ENCODE results near the gene GSTO2.

The GSTO2 gene

GRCh38 chr10:104333032-104333727 lies 64.2 kb downstream of the GSTO2 start:
- Mint-ChIP-seq H3K9me3 (no peaks in the 10 kb centered on the region), H3K36me3 (peaks cover 37% of the 10 kb centered on the region), H3K4me3 (peak overlapping the region; percentile 24), H3K4me1 (peaks cover 80% of the 10 kb centered on the region), H3K27me3 (no peaks in the 10 kb centered on the region), H3K27ac (peak overlapping the region; percentile 62)
- DNase-seq = peak; percentile 75
- CTCF ChIA-PET = interaction anchor here (2.1 to 7.3 kb wide), 2 partner anchors 26 to 41 kb away, joined by 9 to 52 read pairs; no protein-coding TSS in a partner anchor

- CTCF ChIA-PET = interaction anchor here (1.5 to 7.3 kb wide), 4 partner anchors 9 to 42 kb away, joined by 3 to 52 read pairs (median 24); no protein-coding TSS in a partner anchor
- Mint-ChIP-seq H3K36me3 (peaks cover 36% of the 10 kb centered on the region), H3K9me3 (no peaks in the 10 kb centered on the region), H3K27me3 (peaks cover 4% of the 10 kb centered on the region), H3K4me1 (peaks cover 76% of the 10 kb centered on the region), H3K4me3 (no peak overlapping the region), H3K27ac (peak overlapping the region; percentile 62)
- DNase-seq = no peak
Observed at GRCh38 chr10:104333728-104334373, 64.9 kb downstream of the GSTO2 start.

GRCh38 chr10:104334561-104334960 lies 65.6 kb downstream of the GSTO2 start:
- no peak for DNase-seq
- Mint-ChIP-seq H3K27ac (peak overlapping the region; percentile 14), H3K4me3 (no peak overlapping the region), H3K4me1 (peaks cover 76% of the 10 kb centered on the region), H3K27me3 (peaks cover 6% of the 10 kb centered on the region), H3K9me3 (no peaks in the 10 kb centered on the region), H3K36me3 (peaks cover 36% of the 10 kb centered on the region)
- CTCF ChIA-PET = interaction anchor here (0.9 to 7.3 kb wide), 6 partner anchors 9 to 42 kb away, joined by 3 to 52 read pairs (median 7); partner anchors contain the start of gene CFAP58

- peaks cover 76% of the 10 kb centered on the region for H3K4me1 Mint-ChIP-seq
- H3K36me3 Mint-ChIP-seq = peaks cover 36% of the 10 kb centered on the region
- no peaks in the 10 kb centered on the region for H3K9me3 Mint-ChIP-seq
- H3K27me3 Mint-ChIP-seq = peaks cover 12% of the 10 kb centered on the region
- peak overlapping the region; percentile 38 for H3K27ac Mint-ChIP-seq
- H3K4me3 Mint-ChIP-seq = peak overlapping the region; percentile 82
- CTCF ChIA-PET = interaction anchor here (0.9 to 7.3 kb wide), 6 partner anchors 10 to 43 kb away, joined by 3 to 52 read pairs (median 7); partner anchors contain the start of gene CFAP58
- no peak for DNase-seq
Observed at GRCh38 chr10:104334965-104335650, 66.1 kb downstream of the GSTO2 start.

GRCh38 chr10:104336821-104337467 lies 68.0 kb downstream of the GSTO2 start:
- CTCF ChIA-PET = interaction anchor here (0.7 to 7.3 kb wide), 9 partner anchors 8 to 62 kb away, joined by 3 to 52 read pairs (median 5); partner anchors contain the start of gene CFAP58
- peak overlapping the region; percentile 82 for H3K4me3 Mint-ChIP-seq
- H3K4me1 Mint-ChIP-seq = peaks cover 61% of the 10 kb centered on the region
- H3K27ac Mint-ChIP-seq = peak overlapping the region; percentile 99
- H3K9me3 Mint-ChIP-seq = no peaks in the 10 kb centered on the region
- peaks cover 26% of the 10 kb centered on the region for H3K36me3 Mint-ChIP-seq
- peaks cover 15% of the 10 kb centered on the region for H3K27me3 Mint-ChIP-seq
- no peak for DNase-seq

GRCh38 chr10:104337521-104337984 lies 68.6 kb downstream of the GSTO2 start:
- peak; percentile 44 for DNase-seq
- CTCF ChIA-PET = interaction anchor here (0.8 to 7.3 kb wide), 7 partner anchors 9 to 63 kb away, joined by 4 to 52 read pairs (median 9); partner anchors contain the start of gene CFAP58
- Mint-ChIP-seq H3K36me3 (peaks cover 25% of the 10 kb centered on the region), H3K4me3 (peak overlapping the region; percentile 82), H3K4me1 (peaks cover 56% of the 10 kb centered on the region), H3K9me3 (no peaks in the 10 kb centered on the region), H3K27ac (peak overlapping the region; percentile 99), H3K27me3 (peaks cover 15% of the 10 kb centered on the region)

- H3K36me3 Mint-ChIP-seq = peaks cover 21% of the 10 kb centered on the region
- H3K9me3 Mint-ChIP-seq = no peaks in the 10 kb centered on the region
- DNase-seq = peak; percentile 80
- H3K4me1 Mint-ChIP-seq = peaks cover 50% of the 10 kb centered on the region
- peak within 1 kb of the TSS; percentile 82 for H3K4me3 Mint-ChIP-seq
- CTCF ChIA-PET = interaction anchor here (0.8 to 7.3 kb wide), 10 partner anchors 9 to 64 kb away, joined by 3 to 52 read pairs (median 6); partner anchors contain the start of gene CFAP58
- peaks cover 15% of the 10 kb centered on the region for H3K27me3 Mint-ChIP-seq
- peak within 1 kb of the TSS; percentile 99 for H3K27ac Mint-ChIP-seq
Observed at GRCh38 chr10:104337985-104338735, 69.2 kb downstream of the GSTO2 start, which contains the start of gene ITPRIP. Gene ITPRIP, minus strand, starts transcription at chr10:104338465. Its CDS starts 22,414 bp downstream, at chr10:104316051.

- DNase-seq = no peak
- peaks cover 15% of the 10 kb centered on the region for H3K27me3 Mint-ChIP-seq
- CTCF ChIA-PET = interaction anchor here (1.0 to 7.3 kb wide), 6 partner anchors 8 to 65 kb away, joined by 3 to 52 read pairs (median 14); no protein-coding TSS in a partner anchor
- peak overlapping the region; percentile 82 for H3K4me3 Mint-ChIP-seq
- H3K27ac Mint-ChIP-seq = peak overlapping the region; percentile 99
- no peaks in the 10 kb centered on the region for H3K9me3 Mint-ChIP-seq
- H3K36me3 Mint-ChIP-seq = peaks cover 17% of the 10 kb centered on the region
- H3K4me1 Mint-ChIP-seq = peaks cover 36% of the 10 kb centered on the region
Observed at GRCh38 chr10:104339469-104340110, 70.6 kb downstream of the GSTO2 start.

- Mint-ChIP-seq H3K4me1 (peaks cover 31% of the 10 kb centered on the region), H3K4me3 (peak overlapping the region; percentile 18), H3K27me3 (peaks cover 15% of the 10 kb centered on the region), H3K36me3 (peaks cover 12% of the 10 kb centered on the region), H3K9me3 (peaks cover under 1% of the 10 kb centered on the region), H3K27ac (no peak overlapping the region)
- CTCF ChIA-PET = interaction anchor here (1.0 to 7.3 kb wide), 3 partner anchors 8 to 49 kb away, joined by 3 to 52 read pairs (median 7); no protein-coding TSS in a partner anchor
- no peak for DNase-seq
Observed at GRCh38 chr10:104340111-104340526, 71.1 kb downstream of the GSTO2 start.

- CTCF ChIA-PET = interaction anchor here (1.1 to 1.6 kb wide), 5 partner anchors 10 to 55 kb away, joined by 3 to 13 read pairs (median 4); no protein-coding TSS in a partner anchor
- H3K27ac Mint-ChIP-seq = no peak overlapping the region
- H3K4me1 Mint-ChIP-seq = peaks cover 30% of the 10 kb centered on the region
- DNase-seq = no peak
- H3K4me3 Mint-ChIP-seq = no peak overlapping the region
- peaks cover 15% of the 10 kb centered on the region for H3K27me3 Mint-ChIP-seq
- H3K9me3 Mint-ChIP-seq = peaks cover 5% of the 10 kb centered on the region
- peaks cover 11% of the 10 kb centered on the region for H3K36me3 Mint-ChIP-seq
Observed at GRCh38 chr10:104340641-104341040, 71.7 kb downstream of the GSTO2 start.

GRCh38 chr10:104342941-104343411 lies 74.0 kb downstream of the GSTO2 start:
- Mint-ChIP-seq H3K27me3 (peaks cover 15% of the 10 kb centered on the region), H3K9me3 (peaks cover 8% of the 10 kb centered on the region), H3K4me1 (peaks cover 38% of the 10 kb centered on the region), H3K27ac (no peak overlapping the region), H3K4me3 (no peak overlapping the region), H3K36me3 (peaks cover 9% of the 10 kb centered on the region)
- DNase-seq = no peak
- CTCF ChIA-PET = interaction anchor here (0.5 to 1.0 kb wide), 4 partner anchors 37 to 69 kb away, joined by 3 to 4 read pairs (median 3); no protein-coding TSS in a partner anchor

- peaks cover 9% of the 10 kb centered on the region for H3K36me3 Mint-ChIP-seq
Observed at GRCh38 chr10:104344219-104344618, 75.2 kb downstream of the GSTO2 start.

More at GRCh38 chr10:104344219-104344618, 75.2 kb downstream of the GSTO2 start:
- DNase-seq = no peak
- no peak overlapping the region for H3K4me3 Mint-ChIP-seq
- peaks cover 11% of the 10 kb centered on the region for H3K27me3 Mint-ChIP-seq
- no peak overlapping the region for H3K27ac Mint-ChIP-seq
- CTCF ChIA-PET = interaction anchor here (1.0 to 11.2 kb wide), 3 partner anchors 37 to 52 kb away, joined by 4 to 265 read pairs (median 257); no protein-coding TSS in a partner anchor
- peaks cover 30% of the 10 kb centered on the region for H3K4me1 Mint-ChIP-seq
- peaks cover 8% of the 10 kb centered on the region for H3K9me3 Mint-ChIP-seq

Measured in activated naive CD4-positive, alpha-beta T cell treated with anti-CD3 and anti-CD28 coated beads, Interleukin-2, amount 10 ng/mL, durations not matched to agents 7 days and 5 days (primary cell).